IPS-20b (cell line): Measurements from ENCODE around the gene UCN2.

Experiments
- H3K27ac ChIP-seq: one replicate; pipeline ENCODE4 v1.5.1; 2013; ENCODE audit warnings: low read length
- H3K27me3 ChIP-seq: 2 replicates; pipeline ENCODE4 v1.6.1; 2013; ENCODE audit warnings: mild to moderate bottlenecking, low read length, inconsistent platforms; ENCODE audit not compliant: insufficient read depth
- H3K36me3 ChIP-seq: 2 replicates; pipeline ENCODE4 v1.6.1; 2013; ENCODE audit warnings: low read depth, mild to moderate bottlenecking, inconsistent platforms, low read length, moderate library complexity; ENCODE audit not compliant: insufficient read depth
- H3K4me1 ChIP-seq: 2 replicates; pipeline ENCODE4 v1.6.1; 2013; ENCODE audit warnings: mild to moderate bottlenecking, control low read depth, inconsistent platforms, low read length, moderate library complexity; ENCODE audit not compliant: insufficient read depth
- H3K4me3 ChIP-seq: 2 replicates; pipeline ENCODE4 v1.5.1; 2013; ENCODE audit warnings: mild to moderate bottlenecking, low read length, inconsistent platforms
- H3K9ac ChIP-seq: 2 replicates; pipeline ENCODE4 v1.6.1; 2013; ENCODE audit warnings: low read depth, mild to moderate bottlenecking, inconsistent platforms, low read length, moderate library complexity
- H3K9me3 ChIP-seq: 2 replicates; pipeline ENCODE4 v1.6.1; 2013; ENCODE audit warnings: mild to moderate bottlenecking, low read depth, low read length, inconsistent platforms; ENCODE audit not compliant: insufficient read depth

UCN2 gene

DNA sequence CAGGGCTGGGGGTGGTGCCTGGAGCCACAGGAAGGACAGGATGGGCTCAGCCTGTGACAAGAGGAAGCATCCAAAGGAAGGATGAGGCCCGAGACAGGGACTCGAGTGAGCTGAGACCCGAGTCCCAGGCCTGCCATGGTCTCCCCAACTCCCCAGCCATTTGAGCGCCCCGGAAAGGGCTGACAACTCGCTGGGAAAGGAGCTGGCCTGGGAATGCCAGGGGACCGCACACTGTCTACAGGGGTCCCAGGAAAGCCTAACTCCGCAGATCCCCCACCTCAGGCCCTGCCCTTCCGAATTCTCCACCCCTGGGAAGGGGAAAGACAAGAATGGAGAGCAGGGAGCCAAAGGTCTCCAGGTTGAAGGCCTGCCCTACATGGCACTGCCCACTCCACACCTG, 38.6 kb downstream of the UCN2 start:
- peaks cover 12% of the 10 kb centered on the region; the same call in 1 of the 2 replicates for H3K36me3 ChIP-seq
- H3K27ac ChIP-seq = no peak overlapping the region
- H3K9ac ChIP-seq = no peak overlapping the region
- no peak overlapping the region for H3K4me3 ChIP-seq
- H3K27me3 ChIP-seq = no peaks in the 10 kb centered on the region
- H3K4me1 ChIP-seq = no peaks in the 10 kb centered on the region
- no peaks in the 10 kb centered on the region for H3K9me3 ChIP-seq

DNA sequence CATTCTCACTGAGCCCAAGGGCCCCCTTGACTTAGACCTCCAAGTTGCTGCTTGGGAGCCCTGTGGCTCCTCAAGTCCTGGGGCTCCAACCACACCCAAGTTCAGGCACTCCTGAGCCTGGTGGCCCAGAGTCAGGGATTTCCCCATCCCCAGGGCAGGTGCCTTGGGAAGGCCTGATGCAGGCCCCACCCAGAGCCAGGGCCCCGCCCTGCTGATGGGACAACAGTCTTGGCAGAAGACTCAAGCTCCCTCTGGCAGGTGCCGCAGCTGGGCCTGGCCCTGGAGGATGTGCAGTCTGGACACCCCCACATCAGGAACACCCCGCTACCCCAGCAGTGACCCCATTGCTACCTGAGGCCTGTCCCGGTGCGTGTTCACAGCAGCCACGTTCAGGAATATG, 41.9 kb downstream of the UCN2 start:
- no peaks in the 10 kb centered on the region for H3K4me1 ChIP-seq
- H3K27ac ChIP-seq = no peak overlapping the region
- 0 out of 2 replicates have a peak, but pooled peaks cover 4% of the 10 kb centered on the region for H3K36me3 ChIP-seq
- no peak overlapping the region; the same call in 1 of the 2 replicates for H3K9ac ChIP-seq
- no peak overlapping the region for H3K4me3 ChIP-seq
- no peaks in the 10 kb centered on the region for H3K27me3 ChIP-seq
- H3K9me3 ChIP-seq = no peaks in the 10 kb centered on the region

DNA sequence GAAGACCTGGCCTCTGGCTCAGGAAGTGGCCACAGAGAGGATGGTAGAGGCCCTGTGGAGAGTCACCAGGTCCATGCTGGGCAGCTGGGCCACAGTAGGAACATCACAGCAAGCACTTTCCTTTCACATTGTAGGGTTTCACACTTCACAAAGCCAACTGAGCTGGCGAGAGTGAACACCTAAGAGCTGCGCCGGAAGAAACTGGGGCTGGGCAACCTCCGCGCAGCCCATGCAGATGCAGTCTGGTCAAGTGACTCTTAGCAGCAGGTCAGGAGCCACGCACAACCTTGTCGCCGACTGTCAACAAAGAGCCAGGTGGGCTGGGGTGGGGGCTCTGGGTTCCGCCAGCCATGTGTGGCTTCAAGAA, 44.3 kb downstream of the UCN2 start:
- no peak overlapping the region for H3K27ac ChIP-seq
- H3K9ac ChIP-seq = no peak overlapping the region
- H3K4me3 ChIP-seq = no peak overlapping the region
- H3K4me1 ChIP-seq = no peaks in the 10 kb centered on the region
- no peaks in the 10 kb centered on the region for H3K9me3 ChIP-seq
- no peaks in the 10 kb centered on the region for H3K36me3 ChIP-seq
- no peaks in the 10 kb centered on the region for H3K27me3 ChIP-seq

DNA sequence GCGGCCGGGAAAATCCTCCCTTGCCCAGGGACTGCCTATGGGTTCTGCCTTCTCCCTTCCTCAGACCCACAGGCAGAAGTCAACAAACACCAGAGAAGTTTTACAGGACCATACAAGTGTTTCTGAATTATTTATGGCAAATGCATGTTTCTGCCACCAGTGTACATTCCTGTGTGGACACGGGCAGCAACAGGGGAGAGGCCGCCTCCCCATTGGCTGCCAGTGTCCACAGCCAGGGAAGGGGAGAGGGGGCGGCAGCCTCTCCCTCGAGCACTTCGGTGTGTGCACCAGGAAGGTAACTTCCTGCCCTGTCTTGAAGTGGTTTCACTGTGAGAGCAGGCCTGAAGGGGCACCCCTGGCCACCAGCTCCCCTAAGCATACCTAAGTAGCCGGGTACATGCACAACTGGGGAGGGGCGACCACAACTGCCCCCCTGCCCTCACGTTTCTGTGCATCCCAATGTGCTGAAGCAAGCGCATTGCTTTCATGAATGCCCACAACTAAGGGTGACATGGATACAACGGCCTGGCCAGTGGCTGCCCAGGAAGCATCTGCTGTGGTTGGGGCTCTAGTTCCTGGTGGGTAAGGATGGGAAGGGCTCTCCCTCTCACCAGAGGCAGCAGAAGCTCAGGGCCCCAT, 44.8 kb downstream of the UCN2 start:
- no peaks in the 10 kb centered on the region for H3K4me1 ChIP-seq
- H3K27ac ChIP-seq = no peak overlapping the region
- no peak overlapping the region for H3K4me3 ChIP-seq
- no peak overlapping the region for H3K9ac ChIP-seq
- H3K9me3 ChIP-seq = no peaks in the 10 kb centered on the region
- no peaks in the 10 kb centered on the region for H3K36me3 ChIP-seq
- H3K27me3 ChIP-seq = no peaks in the 10 kb centered on the region

DNA sequence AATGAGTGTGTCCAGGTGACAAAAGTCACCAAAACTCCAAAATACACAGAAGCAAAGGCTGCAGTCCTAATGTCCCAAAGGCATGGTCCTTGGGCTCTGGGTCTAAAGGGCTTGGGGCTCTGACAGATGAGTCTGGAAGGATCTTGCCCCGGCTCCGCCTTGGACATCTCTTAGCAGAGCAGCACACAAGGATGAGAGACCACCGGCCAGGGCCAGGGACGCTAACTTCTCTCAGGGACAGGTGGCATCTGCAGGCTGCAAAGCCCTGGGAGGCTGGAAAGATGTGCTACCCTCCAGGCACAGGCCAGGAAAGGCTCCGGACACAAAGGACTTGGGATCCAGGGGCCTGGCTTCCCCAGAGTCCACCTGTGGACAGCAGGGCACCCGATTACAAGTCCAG, 45.5 kb downstream of the UCN2 start:
- Histone ChIP-seq H3K27ac (no peak overlapping the region), H3K9ac (no peak overlapping the region), H3K4me1 (no peaks in the 10 kb centered on the region), H3K36me3 (no peaks in the 10 kb centered on the region), H3K4me3 (no peak overlapping the region), H3K9me3 (no peaks in the 10 kb centered on the region), H3K27me3 (no peaks in the 10 kb centered on the region)

DNA sequence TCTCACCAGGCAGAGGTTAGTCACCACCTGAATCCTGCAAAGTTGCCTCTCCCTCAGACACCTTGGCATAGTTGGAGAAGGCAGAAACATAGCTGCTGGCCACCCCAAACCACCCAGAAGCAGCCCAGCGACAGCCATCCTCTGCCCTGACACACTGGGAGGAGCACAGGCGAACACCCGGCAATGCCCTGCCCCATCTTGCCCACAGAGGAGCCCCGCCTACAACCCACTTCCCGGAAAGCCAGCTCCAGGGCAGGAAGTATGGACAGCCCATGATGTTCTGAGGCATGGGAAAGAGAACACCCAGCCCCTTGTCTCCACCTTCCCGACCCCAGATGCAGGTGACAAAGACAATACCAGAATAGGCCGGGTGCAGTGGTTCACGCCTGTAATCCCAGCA, 47.0 kb downstream of the UCN2 start:
- no peak overlapping the region for H3K27ac ChIP-seq
- H3K4me1 ChIP-seq = no peaks in the 10 kb centered on the region
- H3K36me3 ChIP-seq = no peaks in the 10 kb centered on the region
- H3K27me3 ChIP-seq = no peaks in the 10 kb centered on the region
- H3K4me3 ChIP-seq = no peak overlapping the region
- no peak overlapping the region for H3K9ac ChIP-seq
- H3K9me3 ChIP-seq = no peaks in the 10 kb centered on the region

DNA sequence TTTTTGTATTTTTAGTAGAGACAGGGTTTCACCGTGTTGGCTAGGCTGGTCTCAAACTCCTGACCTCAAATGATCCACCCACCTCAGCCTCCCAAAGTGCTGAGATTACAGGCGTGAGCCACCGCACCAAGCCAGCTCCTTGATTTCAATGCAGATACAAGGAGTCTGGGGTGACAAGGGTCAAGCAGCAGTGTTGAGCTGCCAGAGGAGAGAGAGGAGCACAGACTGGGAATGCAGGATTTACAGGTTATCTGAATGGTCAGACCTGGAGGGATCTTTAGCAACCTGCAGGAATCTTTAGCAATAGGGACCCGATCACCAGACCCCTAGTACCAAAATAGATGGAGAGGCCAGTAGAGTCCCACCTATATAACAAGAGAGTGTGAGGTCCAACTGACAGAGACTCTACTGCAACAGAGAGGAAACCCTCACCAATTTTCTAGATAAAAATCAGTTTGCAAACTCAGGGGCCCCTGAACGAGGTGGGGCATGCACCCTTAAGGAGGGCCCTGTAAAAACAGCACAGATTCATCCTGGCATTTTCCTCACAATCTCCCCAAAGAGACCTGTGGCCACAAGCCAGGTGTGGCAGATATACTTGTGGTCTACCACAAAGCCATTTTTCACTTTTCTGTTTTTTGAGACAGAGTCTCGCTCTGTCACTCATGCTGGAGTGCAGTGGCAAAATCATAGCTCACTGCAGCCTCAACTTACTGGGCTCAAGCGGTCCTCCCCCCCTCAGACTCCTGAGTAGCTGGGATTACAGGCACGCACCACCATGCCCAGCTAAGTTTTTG, 49.0 kb downstream of the UCN2 start:
- Histone ChIP-seq H3K9me3 (no peaks in the 10 kb centered on the region), H3K4me3 (no peak overlapping the region), H3K36me3 (no peaks in the 10 kb centered on the region), H3K27me3 (no peaks in the 10 kb centered on the region), H3K4me1 (0 out of 2 replicates have a peak, but pooled peaks cover 2% of the 10 kb centered on the region), H3K27ac (no peak overlapping the region), H3K9ac (no peak overlapping the region)
